Keratinocyte (primary cell): ENCODE measurements around the gene PLEKHF1. TPM values are rescaled to one million over a fixed set of nuclear protein-coding genes. Genes with fewer than 3 reads are reported as not detected.
A peak's percentile ranks its signal among the peaks of the same experiment; 100 is the strongest.

Experiments
- DNase-seq: peaks from one replicate; pipeline ENCODE4 v3.0.0-alpha.2; 2011; ENCODE audit warnings: low read depth, missing footprints, low spot score
- FAIRE-seq: peaks from 2 replicates; lab custom pipeline; 2011; peaks lifted over from hg19 to GRCh38; lab: Jason Lieb, UNC
- H2AFZ ChIP-seq: 2 replicates; pipeline ENCODE4 v1.6.0; 2012; ENCODE audit warnings: low read length, control low read depth, inconsistent platforms; ENCODE audit not compliant: control insufficient read depth
- H3K27ac ChIP-seq: 2 replicates; pipeline ENCODE4 v1.5.1; 2011; ENCODE audit warnings: low read length; ENCODE audit not compliant: control insufficient read depth, insufficient read depth
- H3K27me3 ChIP-seq: 3 replicates; pipeline ENCODE4 v1.6.0; 2011; ENCODE audit warnings: low read length; ENCODE audit not compliant: control insufficient read depth, insufficient read depth; ENCODE audit errors: extremely low read depth
- H3K36me3 ChIP-seq, 2 experiments: 2 replicates in 1 of 2; 3 replicates in 1 of 2; pipeline ENCODE4 v1.5.1; 2011; ENCODE audit warnings: low read length in 2 of 2, mild to moderate bottlenecking in 1 of 2; ENCODE audit not compliant: control insufficient read depth in 2 of 2, insufficient read depth in 2 of 2; ENCODE audit errors: extremely low read depth in 1 of 2
- H3K4me1 ChIP-seq: 3 replicates; pipeline ENCODE4 v1.5.1; 2011; ENCODE audit warnings: low read length; ENCODE audit not compliant: control insufficient read depth, insufficient read depth; ENCODE audit errors: extremely low read depth
- H3K4me2 ChIP-seq: 3 replicates; pipeline ENCODE4 v1.6.0; 2011; ENCODE audit warnings: low read depth, low read length; ENCODE audit not compliant: control insufficient read depth, insufficient read depth; ENCODE audit errors: extremely low read depth
- H3K4me3 ChIP-seq, 3 experiments: fragments of 200-600 bp in 1 of 3; sonication (generic) in 1 of 3; 2 replicates in 2 of 3; 3 replicates in 1 of 3; pipeline ENCODE4 v1.5.1; 2011 to 2016; ENCODE audit warnings: low read length in 3 of 3, mild to moderate bottlenecking in 3 of 3, control low read depth in 2 of 3, inconsistent platforms in 1 of 3, low read depth in 1 of 3, mixed read lengths in 1 of 3, mixed run types in 1 of 3, moderate library complexity in 1 of 3; ENCODE audit not compliant: control insufficient read depth in 2 of 3, insufficient read depth in 2 of 3; ENCODE audit errors: extremely low read depth in 1 of 3
- H3K79me2 ChIP-seq: 2 replicates; pipeline ENCODE4 v1.6.0; 2012; ENCODE audit warnings: low read length; ENCODE audit not compliant: control insufficient read depth, insufficient read depth
- H3K9ac ChIP-seq: 3 replicates; pipeline ENCODE4 v1.6.0; 2011; ENCODE audit warnings: low read length; ENCODE audit not compliant: control insufficient read depth, insufficient read depth; ENCODE audit errors: extremely low read depth
- H3K9me1 ChIP-seq: 3 replicates; pipeline ENCODE4 v1.6.0; 2011; ENCODE audit warnings: low read length; ENCODE audit not compliant: control insufficient read depth, insufficient read depth; ENCODE audit errors: extremely low read depth
- H3K9me3 ChIP-seq: 2 replicates; pipeline ENCODE4 v1.5.1; 2012; ENCODE audit warnings: low read depth, low read length; ENCODE audit not compliant: control insufficient read depth
- H4K20me1 ChIP-seq: 3 replicates; pipeline ENCODE4 v1.6.0; 2011; ENCODE audit warnings: low read length; ENCODE audit not compliant: control insufficient read depth, insufficient read depth; ENCODE audit errors: extremely low read depth
- EZH2 ChIP-seq: IDR thresholded peaks from one replicate; pipeline ENCODE4 v1.6.1; 2012; ENCODE audit warnings: inconsistent platforms, mild to moderate bottlenecking, low read length, moderate library complexity
- dilution Hi-C: fragments of 300-500 bp; cut with MboI; formaldehyde crosslinking; loops from one replicate; pipeline ENCODE4 v1.7.0; 2020; ENCODE audit warnings: low sequenced_read_pairs; ENCODE audit not compliant: extremely low pct_ligation_motif_present
- polyA plus RNA-seq, 5 experiments: library from polyadenylated mRNA; depleted of rRNA in 3 of 5; stranded (reverse) in 3 of 5; stranded (forward) in 1 of 5; unstranded in 1 of 5; fragments of >200 nt; gene quantifications; 1 replicate in 1 of 5; 2 replicates in 3 of 5; 3 replicates in 1 of 5; pipeline versions ENCODE4 v1.2.1 to v1.2.3, GENCODE V29; 2011 to 2012; ENCODE audit warnings: missing spikeins in 2 of 5, low read depth in 1 of 5, low replicate concordance in 1 of 5
- TF ChIP-seq, protein P1 (sequence below), 3 experiments: IDR thresholded peaks in 1 of 3; conservative IDR thresholded peaks in 1 of 3; optimal IDR thresholded peaks in 1 of 3; 2 replicates in 2 of 3; 3 replicates in 1 of 3; pipeline versions ENCODE3 to v1.5.1; 2011; ENCODE audit warnings: low read length in 3 of 3, mild to moderate bottlenecking in 3 of 3, moderate library complexity in 2 of 3, control low read depth in 1 of 3, inconsistent platforms in 1 of 3; ENCODE audit not compliant: insufficient read depth in 2 of 3; ENCODE audit errors: extremely low read depth in 1 of 3

PLEKHF1 gene
- polyA plus RNA-seq, 1 donor (not counting 4 experiments of a cell fraction or from before 2014, with no cell fraction given): 9.4 TPM

DNA sequence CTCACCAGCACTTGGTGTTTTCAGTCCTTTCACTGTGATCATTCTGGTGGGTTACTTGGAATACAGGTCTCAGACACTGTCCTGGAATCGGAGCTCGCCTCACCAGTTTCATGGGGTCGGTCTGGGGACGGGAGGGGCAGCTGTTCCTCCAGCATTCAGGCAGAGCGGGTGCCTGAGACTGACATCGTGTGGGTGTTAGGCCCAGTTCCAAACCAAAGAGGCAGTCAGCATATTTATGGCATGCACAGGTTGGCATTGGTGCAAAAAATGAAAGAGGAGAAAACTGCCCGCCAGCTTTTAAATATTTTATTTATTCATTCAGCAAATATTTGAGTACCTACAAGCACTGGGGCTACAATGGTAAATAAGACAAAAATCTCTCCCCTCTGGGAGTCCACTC, 20.1 kb downstream of the PLEKHF1 start:
- peak overlapping the region; percentile 33 for H2AFZ ChIP-seq
- H3K4me2 ChIP-seq: no peak overlapping the region
- FAIRE-seq (no peak), DNase-seq (no peak)
- H3K36me3 ChIP-seq: no peaks in the 10 kb centered on the region
- no peaks in the 10 kb centered on the region for H4K20me1 ChIP-seq
- no peaks in the 10 kb centered on the region for H3K79me2 ChIP-seq
- no peaks in the 10 kb centered on the region for H3K9me1 ChIP-seq
- no peaks in the 10 kb centered on the region for H3K9me3 ChIP-seq
- H3K27me3 ChIP-seq: no peaks in the 10 kb centered on the region
- no peak overlapping the region for H3K27ac ChIP-seq
- peaks cover 5% of the 10 kb centered on the region for H3K4me1 ChIP-seq
- no peak overlapping the region for H3K4me3 ChIP-seq
- TF ChIP-seq, protein P1, sequence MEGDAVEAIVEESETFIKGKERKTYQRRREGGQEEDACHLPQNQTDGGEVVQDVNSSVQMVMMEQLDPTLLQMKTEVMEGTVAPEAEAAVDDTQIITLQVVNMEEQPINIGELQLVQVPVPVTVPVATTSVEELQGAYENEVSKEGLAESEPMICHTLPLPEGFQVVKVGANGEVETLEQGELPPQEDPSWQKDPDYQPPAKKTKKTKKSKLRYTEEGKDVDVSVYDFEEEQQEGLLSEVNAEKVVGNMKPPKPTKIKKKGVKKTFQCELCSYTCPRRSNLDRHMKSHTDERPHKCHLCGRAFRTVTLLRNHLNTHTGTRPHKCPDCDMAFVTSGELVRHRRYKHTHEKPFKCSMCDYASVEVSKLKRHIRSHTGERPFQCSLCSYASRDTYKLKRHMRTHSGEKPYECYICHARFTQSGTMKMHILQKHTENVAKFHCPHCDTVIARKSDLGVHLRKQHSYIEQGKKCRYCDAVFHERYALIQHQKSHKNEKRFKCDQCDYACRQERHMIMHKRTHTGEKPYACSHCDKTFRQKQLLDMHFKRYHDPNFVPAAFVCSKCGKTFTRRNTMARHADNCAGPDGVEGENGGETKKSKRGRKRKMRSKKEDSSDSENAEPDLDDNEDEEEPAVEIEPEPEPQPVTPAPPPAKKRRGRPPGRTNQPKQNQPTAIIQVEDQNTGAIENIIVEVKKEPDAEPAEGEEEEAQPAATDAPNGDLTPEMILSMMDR (optimal IDR thresholded peaks at IDR 0.05 in 1 of 3, IDR thresholded peaks at IDR 0.05 in 1 of 3, conservative IDR thresholded peaks at IDR 0.05 in 1 of 3; ENCODE audit: extremely low read depth in 1 of 3, insufficient read depth in 2 of 3, low read length in 3 of 3): no peak
- TF ChIP-seq EZH2: no peak
- no peak overlapping the region for H3K9ac ChIP-seq
- dilution Hi-C loops: no loop called here

- H3K36me3 ChIP-seq: no peaks in the 10 kb centered on the region
- no peaks in the 10 kb centered on the region for H3K79me2 ChIP-seq
- H3K4me1 ChIP-seq: peaks cover 5% of the 10 kb centered on the region
- no peaks in the 10 kb centered on the region for H3K9me1 ChIP-seq
- H3K27ac ChIP-seq: no peak overlapping the region
- H3K4me3 ChIP-seq: no peak overlapping the region
- FAIRE-seq (no peak), DNase-seq (no peak)
- no peaks in the 10 kb centered on the region for H3K27me3 ChIP-seq
- no peak for TF ChIP-seq EZH2
- H4K20me1 ChIP-seq: no peaks in the 10 kb centered on the region
- H3K9me3 ChIP-seq: peaks cover 3% of the 10 kb centered on the region
- no peak overlapping the region for H3K9ac ChIP-seq
- no peak overlapping the region for H3K4me2 ChIP-seq
- dilution Hi-C loops: no loop called here
- H2AFZ ChIP-seq: no peak overlapping the region
Observed at GRCh38 chr19:29686285-29686805, 21.1 kb downstream of the PLEKHF1 start.
